ENCODE measurements around the gene PCBP3. TPM values are rescaled to one million over a fixed set of nuclear protein-coding genes. Genes with fewer than 3 reads are reported as not detected.
"Not testable (repeated sequence)": the region's sequence is repeated elsewhere in the genome, so short reads cannot be mapped to it uniquely, and the experiment has no call there.

PCBP3 gene
- total RNA-seq, 1 experiment from 2014 or later, result 1.4 TPM

- BruUV-seq (replicated peaks), result no TSS peak
- Mint-ChIP-seq H3K9me3 (ENCODE audit: low read depth, unreplicated experiment) (no peaks in the 10 kb centered on the region), H3K27ac (ENCODE audit: unreplicated experiment) (no peak overlapping the region), H3K4me3 (ENCODE audit: low read depth, unreplicated experiment) (no peak overlapping the region), H3K27me3 (ENCODE audit: unreplicated experiment) (peaks cover 81% of the 10 kb centered on the region), H3K36me3 (ENCODE audit: insufficient read depth, unreplicated experiment) (no peaks in the 10 kb centered on the region), H3K4me1 (ENCODE audit: low read depth, unreplicated experiment) (peaks cover 7% of the 10 kb centered on the region)
- CTCF ChIA-PET, result no interaction called here
- TF ChIP-seq CTCF (IDR thresholded peaks at IDR 0.05; ENCODE audit: unreplicated experiment), result no peak
- intact Hi-C loops (cut with micrococcal nuclease; ENCODE audit: unreplicated experiment), result no loop called here
- no peak for DNase-seq
Measured at GRCh38 chr21:45622416-45623097, 21.0 kb upstream of the PCBP3 start.

DNA sequence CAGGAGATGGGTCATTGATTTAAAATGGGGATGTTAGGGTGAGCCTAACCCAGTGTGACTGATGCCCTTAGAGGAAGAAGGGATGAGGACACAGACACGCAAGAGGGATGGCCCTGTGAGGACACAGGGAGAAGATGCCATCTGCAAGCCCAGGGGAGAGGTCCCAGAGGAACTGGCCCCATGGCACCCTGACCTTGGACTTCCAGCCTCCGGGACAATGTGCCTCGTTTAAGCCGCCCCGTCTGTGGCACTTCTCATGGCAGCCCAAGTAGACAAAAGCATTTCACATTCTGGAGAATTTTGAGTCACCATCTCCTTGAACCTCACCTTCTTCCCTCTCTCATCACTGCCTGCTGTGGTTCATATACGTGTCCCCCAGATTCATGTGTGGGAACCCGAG, 20.1 kb upstream of the PCBP3 start:
- no peak for TF ChIP-seq CTCF (IDR thresholded peaks at IDR 0.05; ENCODE audit: unreplicated experiment)
- Mint-ChIP-seq H3K27ac (ENCODE audit: unreplicated experiment) (no peak overlapping the region), H3K4me3 (ENCODE audit: low read depth, unreplicated experiment) (no peak overlapping the region), H3K4me1 (ENCODE audit: low read depth, unreplicated experiment) (peaks cover 7% of the 10 kb centered on the region), H3K27me3 (ENCODE audit: unreplicated experiment) (peaks cover 81% of the 10 kb centered on the region), H3K9me3 (ENCODE audit: low read depth, unreplicated experiment) (no peaks in the 10 kb centered on the region), H3K36me3 (ENCODE audit: insufficient read depth, unreplicated experiment) (no peaks in the 10 kb centered on the region)
- CTCF ChIA-PET, result no interaction called here
- BruUV-seq (replicated peaks), result no TSS peak
- DNase-seq, result no peak
- intact Hi-C loops (cut with micrococcal nuclease; ENCODE audit: unreplicated experiment), result no loop called here

DNA sequence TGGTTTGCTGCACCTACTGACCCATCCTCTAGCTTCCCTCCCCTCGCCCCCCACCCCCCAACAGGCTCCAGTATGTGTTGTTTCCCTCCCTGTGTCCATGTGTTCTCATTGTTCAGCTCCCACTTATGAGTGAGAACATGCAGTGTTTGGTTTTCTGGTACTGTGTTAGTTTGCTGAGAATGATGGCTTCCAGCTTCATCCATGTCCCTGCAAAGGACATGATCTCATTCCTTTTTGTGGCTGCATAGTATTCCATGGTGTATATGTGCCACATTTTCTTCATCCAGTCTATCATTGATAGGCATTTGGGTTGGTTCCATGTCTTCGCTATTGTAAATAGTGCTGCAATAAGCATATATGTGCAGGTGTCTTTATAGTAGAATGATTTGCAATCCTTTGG, 17.4 kb upstream of the PCBP3 start:
- H3K4me1 Mint-ChIP-seq (ENCODE audit: low read depth, unreplicated experiment); H3K9me3 Mint-ChIP-seq (ENCODE audit: low read depth, unreplicated experiment); intact Hi-C loops (cut with micrococcal nuclease; ENCODE audit: unreplicated experiment); H3K4me3 Mint-ChIP-seq (ENCODE audit: low read depth, unreplicated experiment); BruUV-seq (replicated peaks); H3K27ac Mint-ChIP-seq (ENCODE audit: unreplicated experiment); H3K36me3 Mint-ChIP-seq (ENCODE audit: insufficient read depth, unreplicated experiment); DNase-seq: not testable (repeated sequence)
- H3K27me3 Mint-ChIP-seq (ENCODE audit: unreplicated experiment), result peaks cover 68% of the 10 kb centered on the region
- CTCF ChIA-PET, result interaction anchor here (0.6 kb wide), 1 partner anchor 41 kb away, joined by 5 read pairs; no protein-coding TSS in a partner anchor

GRCh38 chr21:45629046-45629981, 14.2 kb upstream of the PCBP3 start:
- no peak for DNase-seq
- H3K36me3 Mint-ChIP-seq (ENCODE audit: insufficient read depth, unreplicated experiment), result no peaks in the 10 kb centered on the region
- TF ChIP-seq CTCF (IDR thresholded peaks at IDR 0.05; ENCODE audit: unreplicated experiment), result no peak
- no TSS peak for BruUV-seq (replicated peaks)
- no peaks in the 10 kb centered on the region for H3K4me1 Mint-ChIP-seq (ENCODE audit: low read depth, unreplicated experiment)
- H3K27me3 Mint-ChIP-seq (ENCODE audit: unreplicated experiment), result peaks cover 48% of the 10 kb centered on the region
- H3K4me3 Mint-ChIP-seq (ENCODE audit: low read depth, unreplicated experiment), result no peak overlapping the region
- intact Hi-C loops (cut with micrococcal nuclease; ENCODE audit: unreplicated experiment), result no loop called here
- CTCF ChIA-PET, result no interaction called here
- H3K9me3 Mint-ChIP-seq (ENCODE audit: low read depth, unreplicated experiment), result no peaks in the 10 kb centered on the region
- H3K27ac Mint-ChIP-seq (ENCODE audit: unreplicated experiment), result no peak overlapping the region
